ENCODE measurements around the gene OR6T1.

Gene OR6T1

GRCh38 chr11:123943738-123944137, at the start of gene OR6T1:
TSS of gene OR6T1 (minus strand) at chr11:123943838. CDS start at chr11:123943838, 0 bp downstream.
- DNase-seq = no peak

- no peak for DNase-seq
These were observed 35.7 kb upstream of the OR6T1 start for GRCh38 chr11:123979311-123979710.

- DNase-seq = no peak
These were observed 34.2 kb upstream of the OR6T1 start, which contains the start of gene OR10S1 for GRCh38 chr11:123977731-123978347. TSS of gene OR10S1 (minus strand) at chr11:123977781. CDS start at chr11:123977664, 117 bp downstream.

GRCh38 chr11:123976770-123977560, 33.3 kb upstream of the OR6T1 start:
- no peak for DNase-seq

- no peak for DNase-seq
These were observed 30.2 kb upstream of the OR6T1 start for GRCh38 chr11:123973816-123974215.

- no peak for DNase-seq
These were observed 13.1 kb upstream of the OR6T1 start for GRCh38 chr11:123956752-123957151.

GRCh38 chr11:123945132-123945531, 1.5 kb upstream of the OR6T1 start:
- no peak for DNase-seq

- no peak for DNase-seq
These were observed 1.2 kb downstream of the OR6T1 start for GRCh38 chr11:123942413-123942812.

GRCh38 chr11:123939317-123939716, 4.3 kb downstream of the OR6T1 start, which contains the start of gene OR4D5:
TSS of gene OR4D5 (plus strand) at chr11:123939617. CDS start at chr11:123939617, 0 bp downstream.
- no peak for DNase-seq

GRCh38 chr11:123924027-123924426, 19.6 kb downstream of the OR6T1 start:
- DNase-seq = no peak

- DNase-seq = no peak
These were observed 22.7 kb downstream of the OR6T1 start for GRCh38 chr11:123920943-123921342.

- no peak for DNase-seq
These were observed 37.8 kb downstream of the OR6T1 start for GRCh38 chr11:123905826-123906225.

GRCh38 chr11:123904932-123905331, 38.7 kb downstream of the OR6T1 start:
- no peak for DNase-seq

GRCh38 chr11:123903932-123904331, 39.7 kb downstream of the OR6T1 start:
- no peak for DNase-seq

GRCh38 chr11:123901867-123902266, 41.8 kb downstream of the OR6T1 start, which contains the start of gene OR8D4:
TSS of gene OR8D4 (plus strand) at chr11:123902167. CDS start at chr11:123906432, 4,265 bp downstream.
- DNase-seq = no peak

- DNase-seq = no peak
These were observed 43.8 kb downstream of the OR6T1 start for GRCh38 chr11:123899792-123900191.

All from stimulated activated naive CD4-positive, alpha-beta T cell (primary cell).